Transverse colon (tissue), 4 donors: ENCODE measurements around the gene ALDH18A1.

Experiments used
- POLR2A ChIP-seq: fragments of 450-650 bp; IDR thresholded peaks from one replicate; pipeline ENCODE4 v1.6.1; 2016; ENCODE audit warnings: antibody characterized with exemption, mild to moderate bottlenecking, moderate library complexity
- POLR2AphosphoS5 ChIP-seq, 3 donors: sonication (generic); formaldehyde crosslinking; IDR thresholded peaks; one replicate each; pipeline ENCODE4 v1.6.1; 2016; ENCODE audit warnings: antibody characterized with exemption in 3 of 3
- TF ChIP-seq, protein P1 (sequence below), 5 experiments: fragments of 200-600 bp in 3 of 5; fragments of 450-650 bp in 2 of 5; sonication (generic) in 3 of 5; IDR thresholded peaks; 1 replicate in 2 of 5; 2 replicates in 3 of 5; pipeline ENCODE4 v1.5.1; 2016 to 2017; ENCODE audit warnings: antibody characterized with exemption in 5 of 5, inconsistent platforms in 3 of 5, mild to moderate bottlenecking in 2 of 5, moderate library complexity in 1 of 5

DNA sequence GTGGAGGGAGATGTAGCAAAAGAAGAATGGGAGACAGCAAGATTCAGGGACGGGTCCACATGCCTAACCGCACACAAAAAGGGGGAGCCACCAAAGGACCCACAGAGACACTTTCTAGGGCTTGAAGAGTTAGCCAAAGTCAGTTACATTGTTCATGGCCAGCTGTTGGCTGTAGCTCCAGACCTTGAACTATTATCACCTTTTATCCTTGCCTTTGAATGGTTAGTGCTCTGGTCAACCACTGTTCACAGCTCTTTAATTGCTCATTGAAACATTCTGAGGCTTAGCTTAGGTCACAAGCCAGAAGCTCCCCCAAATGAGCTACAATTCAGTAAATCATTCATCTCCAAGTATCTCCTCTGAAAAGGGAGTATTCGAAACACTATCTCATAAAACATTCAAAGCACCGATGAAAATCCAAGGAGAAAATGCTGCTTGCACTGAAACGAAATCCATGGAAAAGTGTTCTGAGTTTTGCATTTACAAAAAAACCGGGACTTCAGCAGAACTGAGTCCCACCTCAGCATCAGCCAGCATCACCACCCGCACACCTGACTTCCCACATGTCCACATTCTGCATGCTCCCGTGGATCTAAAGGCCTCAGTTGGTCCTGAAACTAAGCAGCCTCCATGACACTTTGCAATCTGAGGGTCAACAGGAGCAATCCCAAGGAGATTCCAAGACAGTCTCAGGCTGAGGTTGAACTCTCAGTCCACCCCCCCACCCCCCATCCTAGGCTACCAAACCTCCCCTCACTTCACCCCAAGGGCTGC, 99.3 kb downstream of the ALDH18A1 start:
- TF ChIP-seq POLR2AphosphoS5 (IDR thresholded peaks at IDR 0.05) (peak in 1 of 3 donors; percentile 24), POLR2A (no peak)
- TF ChIP-seq, protein P1, sequence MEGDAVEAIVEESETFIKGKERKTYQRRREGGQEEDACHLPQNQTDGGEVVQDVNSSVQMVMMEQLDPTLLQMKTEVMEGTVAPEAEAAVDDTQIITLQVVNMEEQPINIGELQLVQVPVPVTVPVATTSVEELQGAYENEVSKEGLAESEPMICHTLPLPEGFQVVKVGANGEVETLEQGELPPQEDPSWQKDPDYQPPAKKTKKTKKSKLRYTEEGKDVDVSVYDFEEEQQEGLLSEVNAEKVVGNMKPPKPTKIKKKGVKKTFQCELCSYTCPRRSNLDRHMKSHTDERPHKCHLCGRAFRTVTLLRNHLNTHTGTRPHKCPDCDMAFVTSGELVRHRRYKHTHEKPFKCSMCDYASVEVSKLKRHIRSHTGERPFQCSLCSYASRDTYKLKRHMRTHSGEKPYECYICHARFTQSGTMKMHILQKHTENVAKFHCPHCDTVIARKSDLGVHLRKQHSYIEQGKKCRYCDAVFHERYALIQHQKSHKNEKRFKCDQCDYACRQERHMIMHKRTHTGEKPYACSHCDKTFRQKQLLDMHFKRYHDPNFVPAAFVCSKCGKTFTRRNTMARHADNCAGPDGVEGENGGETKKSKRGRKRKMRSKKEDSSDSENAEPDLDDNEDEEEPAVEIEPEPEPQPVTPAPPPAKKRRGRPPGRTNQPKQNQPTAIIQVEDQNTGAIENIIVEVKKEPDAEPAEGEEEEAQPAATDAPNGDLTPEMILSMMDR (IDR thresholded peaks at IDR 0.05) = no peak
